ENCODE results near the gene OR51T1. TPM values are rescaled to one million over a fixed set of nuclear protein-coding genes. Genes with fewer than 3 reads are reported as not detected.

Gene OR51T1
- total RNA-seq, 1 experiment from 2014 or later, result not detected

DNA sequence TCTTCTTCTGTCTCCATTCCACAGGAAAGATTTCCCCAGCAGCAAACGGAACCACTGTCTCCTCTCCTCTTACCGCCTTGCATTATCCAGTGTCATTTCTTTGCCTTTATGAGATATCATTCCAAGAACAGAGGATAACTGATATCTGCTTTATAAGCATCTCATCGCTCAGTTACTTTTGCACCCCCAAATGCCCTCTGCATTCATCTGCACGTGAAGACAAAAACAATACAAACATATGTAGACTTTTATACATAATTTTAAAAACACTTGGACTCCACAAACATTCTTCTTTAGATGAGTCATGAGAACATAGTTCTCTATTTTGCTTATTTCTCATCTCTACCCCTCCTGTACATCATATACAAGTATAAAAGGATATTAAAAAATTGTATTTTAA is 512 bp upstream of the OR51T1 start:
- Histone ChIP-seq H2AFZ (ENCODE audit: low read length) (no peak overlapping the region), H4K91ac (ENCODE audit: insufficient read length, low read depth, low read length) (no peak overlapping the region), H2BK20ac (ENCODE audit: low read depth, low read length, poor library complexity, severe bottlenecking) (no peak overlapping the region), H2BK12ac (ENCODE audit: insufficient read length, low read depth, low read length) (no peak overlapping the region), H3K4ac (ENCODE audit: low read depth, low read length) (no peak overlapping the region), H3K9me3 (ENCODE audit: control insufficient read depth, low read depth, low read length) (no peaks in the 10 kb centered on the region), H4K5ac (ENCODE audit: insufficient read length, low read depth, low read length) (no peak overlapping the region), H3K79me2 (ENCODE audit: insufficient read depth, low read length) (no peaks in the 10 kb centered on the region), H3K27me3 (ENCODE audit: insufficient read depth, low read length) (no peaks in the 10 kb centered on the region), H3K79me1 (ENCODE audit: insufficient read depth, low read depth, low read length, poor library complexity, severe bottlenecking) (no peaks in the 10 kb centered on the region), H3K27ac (ENCODE audit: insufficient read length, low read depth, low read length) (no peak overlapping the region), H4K8ac (replicated peaks; ENCODE audit: insufficient read length, low read depth, low read length) (no peak overlapping the region), H3T11ph (ENCODE audit: low read length) (no peak overlapping the region), H3K14ac (ENCODE audit: insufficient read depth, low read length) (no peak overlapping the region), H4K20me1 (ENCODE audit: control insufficient read depth, insufficient read depth, insufficient read length) (no peaks in the 10 kb centered on the region), H2BK15ac (ENCODE audit: low read depth, low read length) (no peak overlapping the region), H3K18ac (ENCODE audit: insufficient read length, low read depth, low read length) (no peak overlapping the region), H3K23me2 (ENCODE audit: insufficient read length, low read depth, low read length, poor library complexity, severe bottlenecking) (no peaks in the 10 kb centered on the region), H3K23ac (ENCODE audit: insufficient read length, low read depth, low read length) (no peak overlapping the region), H3K4me2 (ENCODE audit: insufficient read depth, insufficient read length, low read length) (no peak overlapping the region), H2BK5ac (ENCODE audit: insufficient read length, low read length) (no peak overlapping the region), H2BK120ac (ENCODE audit: low read depth, low read length, poor library complexity, severe bottlenecking) (no peak overlapping the region), H3K9ac (ENCODE audit: extremely low read depth, insufficient read length, low read length) (no peak overlapping the region), H3K4me1 (ENCODE audit: insufficient read depth, low read length) (no peaks in the 10 kb centered on the region), H2AK5ac (ENCODE audit: insufficient read length, low read length) (no peak overlapping the region), H3K56ac (ENCODE audit: insufficient read length, low read depth, low read length) (no peak overlapping the region)
- Mint-ChIP-seq H3K27ac (no peak overlapping the region), H3K9me3 (no peaks in the 10 kb centered on the region; a peak in 1 of 5 replicates), H3K4me1 (no peaks in the 10 kb centered on the region), H3K4me3 (no peak overlapping the region), H3K36me3 (ENCODE audit: insufficient read depth in 1 of 3, low read depth in 3 of 3) (no peaks in the 10 kb centered on the region), H3K27me3 (ENCODE audit: low read depth) (peaks cover 2% of the 10 kb centered on the region; the same call in 1 of the 2 replicates)
- TF ChIP-seq, protein P1, sequence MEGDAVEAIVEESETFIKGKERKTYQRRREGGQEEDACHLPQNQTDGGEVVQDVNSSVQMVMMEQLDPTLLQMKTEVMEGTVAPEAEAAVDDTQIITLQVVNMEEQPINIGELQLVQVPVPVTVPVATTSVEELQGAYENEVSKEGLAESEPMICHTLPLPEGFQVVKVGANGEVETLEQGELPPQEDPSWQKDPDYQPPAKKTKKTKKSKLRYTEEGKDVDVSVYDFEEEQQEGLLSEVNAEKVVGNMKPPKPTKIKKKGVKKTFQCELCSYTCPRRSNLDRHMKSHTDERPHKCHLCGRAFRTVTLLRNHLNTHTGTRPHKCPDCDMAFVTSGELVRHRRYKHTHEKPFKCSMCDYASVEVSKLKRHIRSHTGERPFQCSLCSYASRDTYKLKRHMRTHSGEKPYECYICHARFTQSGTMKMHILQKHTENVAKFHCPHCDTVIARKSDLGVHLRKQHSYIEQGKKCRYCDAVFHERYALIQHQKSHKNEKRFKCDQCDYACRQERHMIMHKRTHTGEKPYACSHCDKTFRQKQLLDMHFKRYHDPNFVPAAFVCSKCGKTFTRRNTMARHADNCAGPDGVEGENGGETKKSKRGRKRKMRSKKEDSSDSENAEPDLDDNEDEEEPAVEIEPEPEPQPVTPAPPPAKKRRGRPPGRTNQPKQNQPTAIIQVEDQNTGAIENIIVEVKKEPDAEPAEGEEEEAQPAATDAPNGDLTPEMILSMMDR (conservative IDR thresholded peaks at IDR 0.05), result no peak
- WGBS (ENCODE audit: extremely low coverage, insufficient read length, low lambda C conversion rate), result no CpG with 5 or more reads among the region's 4 CpGs
- no peak for DNase-seq
